GM13977 (cell line): Measurements from ENCODE around the gene FBXW8.

Experiments used
- DNase-seq: peaks from one replicate; pipeline ENCODE4 v3.0.0; 2012; ENCODE audit warnings: low spot score
- CTCF ChIP-seq: IDR thresholded peaks from 2 replicates; pipeline ENCODE4 v1.5.1; 2012; ENCODE audit warnings: mild to moderate bottlenecking, control low read depth; ENCODE audit not compliant: insufficient read depth; ENCODE audit errors: extremely low read depth, missing control alignments
- in situ Hi-C: fragments of 300-500 bp; cut with MboI; formaldehyde crosslinking; loops from one replicate; pipeline ENCODE4 v1.12.0; 2022; ENCODE audit warnings: low sequenced_read_pairs, low pct_unique_long_range_greater_than_20kb, mixed read lengths, inconsistent platforms; ENCODE audit not compliant: unreplicated experiment

Gene FBXW8, protein sequence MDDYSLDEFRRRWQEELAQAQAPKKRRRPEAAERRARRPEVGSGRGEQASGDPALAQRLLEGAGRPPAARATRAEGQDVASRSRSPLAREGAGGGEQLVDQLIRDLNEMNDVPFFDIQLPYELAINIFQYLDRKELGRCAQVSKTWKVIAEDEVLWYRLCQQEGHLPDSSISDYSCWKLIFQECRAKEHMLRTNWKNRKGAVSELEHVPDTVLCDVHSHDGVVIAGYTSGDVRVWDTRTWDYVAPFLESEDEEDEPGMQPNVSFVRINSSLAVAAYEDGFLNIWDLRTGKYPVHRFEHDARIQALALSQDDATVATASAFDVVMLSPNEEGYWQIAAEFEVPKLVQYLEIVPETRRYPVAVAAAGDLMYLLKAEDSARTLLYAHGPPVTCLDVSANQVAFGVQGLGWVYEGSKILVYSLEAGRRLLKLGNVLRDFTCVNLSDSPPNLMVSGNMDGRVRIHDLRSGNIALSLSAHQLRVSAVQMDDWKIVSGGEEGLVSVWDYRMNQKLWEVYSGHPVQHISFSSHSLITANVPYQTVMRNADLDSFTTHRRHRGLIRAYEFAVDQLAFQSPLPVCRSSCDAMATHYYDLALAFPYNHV

GRCh38 chr12:116910645-116911451, at the start of gene FBXW8:
FBXW8 (plus strand) TSS chr12:116910950; CDS start chr12:116911038, 88 bp downstream.
- DNase-seq: peak; percentile 85
- in situ Hi-C loops: no loop called here
- TF ChIP-seq CTCF: no peak

DNA sequence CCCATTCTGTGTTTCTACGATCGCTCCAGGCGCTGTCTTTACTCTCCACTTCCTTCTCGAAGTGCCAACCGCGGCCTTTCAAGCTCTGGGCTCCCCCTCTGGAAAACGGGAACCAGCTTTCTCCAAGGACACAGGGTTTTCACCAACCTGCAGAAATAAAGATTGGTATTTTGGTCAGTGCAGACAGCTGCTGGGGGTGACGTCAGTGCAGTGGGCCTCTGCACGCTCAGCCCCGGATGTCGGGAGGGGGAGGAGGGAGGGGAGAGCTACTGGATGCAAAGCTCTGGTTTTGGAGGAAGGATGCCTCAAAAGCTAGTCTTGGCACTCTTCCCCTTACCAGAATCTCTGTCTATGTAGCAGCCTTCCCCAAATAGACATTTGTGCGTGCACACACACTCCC, 49.4 kb upstream of the FBXW8 start:
- in situ Hi-C loops: no loop called here
- no peak for TF ChIP-seq CTCF
- peak; percentile 73 for DNase-seq

DNA sequence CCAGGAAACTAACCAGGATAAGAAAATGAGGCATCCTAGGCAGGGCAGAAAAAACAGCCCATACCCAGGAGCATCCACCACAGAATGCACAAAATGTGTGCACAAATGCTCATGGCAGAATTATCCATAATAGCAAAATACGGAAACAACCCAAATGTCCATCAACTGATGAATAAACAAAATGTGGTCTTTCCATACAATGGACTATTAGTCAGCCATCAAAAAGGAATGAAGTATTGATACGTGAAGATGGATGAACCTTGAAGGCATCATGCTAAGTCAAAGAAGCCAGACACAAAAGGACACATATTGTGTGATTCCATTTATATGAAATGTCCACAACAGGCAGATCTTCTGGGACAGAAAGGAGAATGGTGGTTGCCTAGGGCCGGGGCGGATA, 48.6 kb upstream of the FBXW8 start:
- TF ChIP-seq CTCF: no peak
- no peak for DNase-seq
- in situ Hi-C loops: no loop called here

DNA sequence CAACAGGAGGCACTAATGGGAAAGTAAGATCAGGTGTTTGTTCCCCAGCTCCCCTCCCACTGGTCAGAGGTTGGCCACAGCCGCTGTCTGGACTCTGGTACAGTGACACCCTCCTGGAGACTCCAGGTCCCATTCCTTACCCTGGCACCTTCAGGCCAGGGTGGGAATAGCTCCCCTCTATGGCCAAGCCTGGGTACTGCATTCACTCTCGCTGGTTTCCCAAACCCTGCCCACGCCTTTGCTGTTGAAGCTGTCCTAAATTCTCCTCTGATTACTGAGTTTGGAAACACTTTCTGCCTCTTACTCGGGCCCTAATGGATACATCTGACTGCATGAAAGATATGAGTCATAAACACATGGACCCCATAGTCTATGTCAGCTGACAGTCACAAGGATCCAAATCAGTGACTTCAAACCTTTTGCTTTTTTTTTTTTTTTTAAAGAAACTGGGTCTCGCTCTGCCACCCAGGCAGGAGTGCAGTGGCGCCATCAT, 47.4 kb upstream of the FBXW8 start:
- DNase-seq: no peak
- peak; percentile 55 for TF ChIP-seq CTCF
- in situ Hi-C loops: no loop called here

- no peak for DNase-seq
- no peak for TF ChIP-seq CTCF
- in situ Hi-C loops: no loop called here
These were observed 46.2 kb upstream of the FBXW8 start for GRCh38 chr12:116864371-116865160.

DNA sequence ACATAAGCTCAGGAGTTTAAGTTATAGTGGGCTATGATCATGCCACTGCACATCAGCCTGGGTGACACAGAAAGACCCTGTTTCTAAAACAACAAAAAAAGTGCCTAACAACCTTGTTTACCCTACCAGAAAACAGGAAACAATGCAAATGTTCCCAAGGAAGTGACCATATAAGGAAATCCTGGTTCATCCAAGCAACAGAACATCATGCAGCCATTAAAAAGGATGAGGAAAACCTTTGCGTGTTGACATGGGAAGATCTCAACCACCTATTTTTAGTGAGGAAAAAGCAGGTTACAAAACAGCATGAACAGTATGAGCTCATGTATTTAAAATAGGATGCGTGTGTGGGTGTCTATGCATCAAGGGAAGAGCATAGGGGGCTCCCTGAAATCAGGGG, 43.2 kb upstream of the FBXW8 start:
- TF ChIP-seq CTCF: no peak
- no peak for DNase-seq
- in situ Hi-C loops: no loop called here
